ENCODE results near the gene KIFBP. TPM values are rescaled to one million over a fixed set of nuclear protein-coding genes. Genes with fewer than 3 reads are reported as not detected.
A peak's percentile ranks its signal among the peaks of the same experiment; 100 is the strongest.

Gene KIFBP
- total and polyA plus RNA-seq, 8 donors: 5.5 to 16.4 (median 6.7) TPM

- WGBS, 2 donors: 3 to 6% methylated on average over 16 of the region's 16 CpGs
These were observed 33.2 kb upstream of the KIFBP start for GRCh38 chr10:68955355-68955831.

GRCh38 chr10:68955832-68956532 is 32.6 kb upstream of the KIFBP start, which contains the start of gene DDX21:
DDX21 (plus strand) TSS chr10:68956170; CDS start chr10:68956226, 56 bp downstream.
- intact Hi-C loops (cut with DNase I): no loop called here

More at GRCh38 chr10:68955355-68955831, 33.2 kb upstream of the KIFBP start:
- TF ChIP-seq CTCF (IDR thresholded peaks at IDR 0.05): no peak
- Histone ChIP-seq H3K36me3 (peaks cover 0 to 10% (median 0%) of the 10 kb centered on the region in 3 donors), H3K9me3 (no peaks in the 10 kb centered on the region), H3K4me1 (peaks cover 0 to 14% (median 5%) of the 10 kb centered on the region in 3 donors), H3K27ac (peak overlapping the region; percentile 74 to 90 (median 84)), H3K4me3 (peak overlapping the region; percentile 85 to 98 (median 90)), H3K27me3 (no peaks in the 10 kb centered on the region)
- peak in 3 of 4 donors; percentile 1 to 4 (median 2) for ATAC-seq
- FAIRE-seq: no peak
- peak in 1 of 6 donors; percentile 18 for DNase-seq
- intact Hi-C loops (cut with DNase I): no loop called here

GRCh38 chr10:68957284-68957615 is 31.4 kb upstream of the KIFBP start:
- WGBS, 2 donors: 24 to 26% methylated on average over 7 of the region's 7 CpGs
- Histone ChIP-seq H3K27ac (peak overlapping the region in 2 of 4 donors; percentile 74 to 90), H3K4me1 (peaks cover 0 to 14% (median 13%) of the 10 kb centered on the region in 3 donors), H3K36me3 (peaks cover 0 to 20% (median 16%) of the 10 kb centered on the region in 3 donors), H3K9me3 (no peaks in the 10 kb centered on the region), H3K27me3 (no peaks in the 10 kb centered on the region), H3K4me3 (peak overlapping the region in 3 of 4 donors; percentile 85 to 98 (median 95))
- TF ChIP-seq CTCF (IDR thresholded peaks at IDR 0.05): no peak
- FAIRE-seq: no peak
- no peak for ATAC-seq
- intact Hi-C loops (cut with DNase I): no loop called here
- no peak for DNase-seq

More at GRCh38 chr10:68955832-68956532, 32.6 kb upstream of the KIFBP start, which contains the start of gene DDX21:
- peaks cover 0 to 14% (median 3%) of the 10 kb centered on the region in 3 donors for H3K36me3 ChIP-seq
- H3K27me3 ChIP-seq: no peaks in the 10 kb centered on the region
- peaks cover 0 to 14% (median 9%) of the 10 kb centered on the region in 3 donors for H3K4me1 ChIP-seq
- DNase-seq: peak; percentile 83 to 92 (median 87)
- WGBS, 2 donors: 0% methylated on average over 52 to 53 of the region's 53 CpGs
- TF ChIP-seq CTCF (IDR thresholded peaks at IDR 0.05): peak in 2 of 4 donors; percentile 12 to 18
- no peak for FAIRE-seq
- peak within 1 kb of the TSS; percentile 85 to 98 (median 90) for H3K4me3 ChIP-seq
- peak within 1 kb of the TSS; percentile 74 to 90 (median 84) for H3K27ac ChIP-seq
- H3K9me3 ChIP-seq: no peaks in the 10 kb centered on the region
- peak; percentile 92 to 98 (median 97) for ATAC-seq

- Histone ChIP-seq H3K9me3 (no peaks in the 10 kb centered on the region), H3K27me3 (no peaks in the 10 kb centered on the region), H3K4me1 (peaks cover 0 to 14% (median 13%) of the 10 kb centered on the region in 3 donors), H3K27ac (peak overlapping the region in 1 of 4 donors; percentile 90), H3K36me3 (peaks cover 0 to 18% (median 16%) of the 10 kb centered on the region in 3 donors), H3K4me3 (peak overlapping the region in 3 of 4 donors; percentile 85 to 98 (median 95))
- FAIRE-seq (no peak), ATAC-seq (no peak), DNase-seq (no peak)
- 31 to 53% methylated on average over 3 of the region's 3 CpGs for WGBS, 2 donors
- intact Hi-C loops (cut with DNase I): no loop called here
- no peak for TF ChIP-seq CTCF (IDR thresholded peaks at IDR 0.05)
These were observed 30.9 kb upstream of the KIFBP start for GRCh38 chr10:68957654-68958053.
